ENCODE results near the gene ZNF678.

Gene ZNF678

DNA sequence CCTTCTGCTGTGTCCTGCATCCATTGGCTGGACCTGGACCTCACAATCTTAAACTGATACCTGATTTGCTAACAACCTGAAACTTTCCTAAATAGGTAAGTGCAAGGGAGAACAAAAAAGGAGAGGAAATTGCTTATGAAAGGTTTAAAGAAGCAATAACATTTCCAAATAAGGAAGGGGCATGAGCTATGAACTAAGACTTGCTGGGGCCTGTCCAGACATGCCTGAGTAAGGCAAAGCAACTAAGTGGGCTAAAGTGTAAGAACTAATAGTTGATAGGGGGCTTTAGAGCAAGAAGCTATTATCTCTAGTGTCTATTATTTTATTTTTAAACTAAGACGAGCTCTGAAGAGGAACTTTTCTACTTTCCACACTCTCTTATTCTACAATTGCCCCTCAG lies 160.1 kb downstream of the ZNF678 start:
- no peak for DNase-seq

DNA sequence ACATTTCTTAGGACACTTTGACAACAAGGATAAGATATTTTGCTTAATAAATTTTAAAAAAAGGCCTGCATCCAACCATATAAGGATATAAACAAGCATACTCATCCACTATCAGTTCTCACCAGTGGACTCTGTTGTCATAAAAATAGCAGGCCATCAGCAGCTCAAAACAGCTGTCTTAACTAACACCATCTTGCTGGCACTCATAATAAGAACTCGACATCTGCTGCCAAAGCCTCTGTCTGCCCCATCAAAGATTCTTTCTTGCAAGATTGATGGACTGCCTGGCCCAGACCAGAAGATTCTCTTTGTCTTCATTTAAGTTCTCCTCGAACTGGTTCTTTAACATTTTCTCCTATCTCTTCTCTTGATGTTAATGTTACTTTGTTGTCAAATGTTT lies 161.7 kb downstream of the ZNF678 start:
- DNase-seq, result no peak

DNA sequence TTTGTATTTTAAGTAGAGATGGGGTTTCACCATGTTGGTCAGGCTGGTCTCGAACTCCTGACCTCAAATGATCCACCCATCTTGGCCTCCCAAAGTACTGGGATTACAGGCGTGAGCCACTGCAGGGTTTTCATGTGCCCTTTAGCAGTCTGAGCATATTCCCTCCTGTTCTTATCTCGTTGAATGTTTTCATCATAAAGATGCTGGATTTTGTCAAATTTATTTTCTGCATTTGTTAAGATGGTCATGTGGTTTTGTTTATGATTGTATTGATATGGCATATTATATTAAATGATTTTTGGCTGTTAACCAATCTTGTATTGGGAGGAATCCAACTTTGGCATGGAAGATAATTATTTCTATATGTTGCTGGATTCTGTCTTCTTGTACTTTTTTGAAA lies 163.0 kb downstream of the ZNF678 start:
- DNase-seq, result no peak

All from inflammatory macrophage (primary cell).